Astrocyte of the spinal cord (primary cell): ENCODE data around the gene SMPD3.

Source experiments
- DNase-seq: peaks from one replicate; pipeline ENCODE4 v3.0.0; 2011; ENCODE audit warnings: low read depth, low spot score
- H3K4me3 ChIP-seq: 2 replicates; pipeline ENCODE4 v1.5.1; 2011; ENCODE audit warnings: low read depth, mild to moderate bottlenecking, low read length, moderate library complexity
- CTCF ChIP-seq: IDR thresholded peaks from 2 replicates; pipeline ENCODE4 v1.5.1; 2012; ENCODE audit warnings: low read depth, mild to moderate bottlenecking, low read length, inconsistent platforms
- in situ Hi-C: cut with HindIII; loops from 2 replicates; pipeline ENCODE4 v1.10.0; 2017; ENCODE audit warnings: low sequenced_read_pairs

Gene SMPD3

GRCh38 chr16:68460067-68460466 is 11.8 kb upstream of the SMPD3 start:
- DNase-seq = no peak
- in situ Hi-C loops = no loop called here
- no peak for TF ChIP-seq CTCF

GRCh38 chr16:68459457-68459856 is 11.1 kb upstream of the SMPD3 start:
- H3K4me3 ChIP-seq = no peak overlapping the region
- no peak for TF ChIP-seq CTCF
- in situ Hi-C loops = no loop called here
- DNase-seq = no peak

More at GRCh38 chr16:68460067-68460466, 11.8 kb upstream of the SMPD3 start:
- no peak overlapping the region for H3K4me3 ChIP-seq

- no peak overlapping the region for H3K4me3 ChIP-seq
- TF ChIP-seq CTCF = no peak
- in situ Hi-C loops = no loop called here
- DNase-seq = no peak
These were observed 10.2 kb upstream of the SMPD3 start for GRCh38 chr16:68458551-68458950.

- TF ChIP-seq CTCF = no peak
- no peak overlapping the region for H3K4me3 ChIP-seq
- in situ Hi-C loops = no loop called here
- no peak for DNase-seq
These were observed 9.8 kb upstream of the SMPD3 start for GRCh38 chr16:68458101-68458500.

GRCh38 chr16:68455631-68456030 is 7.3 kb upstream of the SMPD3 start:
- no peak for TF ChIP-seq CTCF
- no peak overlapping the region for H3K4me3 ChIP-seq
- in situ Hi-C loops = no loop called here
- DNase-seq = no peak

- no peak for DNase-seq
- no peak overlapping the region for H3K4me3 ChIP-seq
- TF ChIP-seq CTCF = no peak
- in situ Hi-C loops = no loop called here
These were observed 6.7 kb upstream of the SMPD3 start for GRCh38 chr16:68454920-68455435.

- in situ Hi-C loops = no loop called here
- DNase-seq = no peak
- no peak for TF ChIP-seq CTCF
- H3K4me3 ChIP-seq = no peak overlapping the region
These were observed 5.5 kb upstream of the SMPD3 start for GRCh38 chr16:68453816-68454215.
